ENCODE data around the gene PBX1. TPM values are rescaled to one million over a fixed set of nuclear protein-coding genes. Genes with fewer than 3 reads are reported as not detected.
A peak's percentile ranks its signal among the peaks of the same experiment; 100 is the strongest.

Gene PBX1
- total RNA-seq, 6 experiments from 2014 or later, result 3.1 to 7.9 (median 6.9) TPM

DNA sequence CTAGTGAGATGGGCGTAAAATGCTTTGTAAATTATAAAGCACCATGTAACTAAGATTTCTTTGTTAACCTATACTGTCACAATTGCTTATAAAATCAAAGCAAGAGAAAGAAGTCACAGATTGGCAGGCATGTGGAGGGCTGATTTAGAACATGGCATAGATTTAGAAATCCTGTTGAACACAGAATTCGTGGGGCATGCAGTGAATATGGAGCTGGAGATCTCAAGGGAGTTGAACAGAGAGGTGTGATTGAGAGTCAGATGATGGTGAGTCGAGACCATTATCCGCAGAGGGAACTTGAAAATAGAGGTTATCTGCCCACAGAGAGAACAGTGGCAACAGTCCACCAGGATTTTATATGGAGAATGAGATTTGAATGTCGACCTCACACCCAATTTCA is 27.6 kb downstream of the PBX1 start:
- H3K9me3 ChIP-seq, result no peaks in the 10 kb centered on the region
- no peaks in the 10 kb centered on the region for H3K27me3 ChIP-seq
- WGBS (ENCODE audit: insufficient coverage, low coverage, low lambda C conversion rate, missing lambda C conversion rate), result 58% methylated on average over 3 of the region's 5 CpGs
- H3K36me3 ChIP-seq, result no peaks in the 10 kb centered on the region
- TF ChIP-seq, protein P1, sequence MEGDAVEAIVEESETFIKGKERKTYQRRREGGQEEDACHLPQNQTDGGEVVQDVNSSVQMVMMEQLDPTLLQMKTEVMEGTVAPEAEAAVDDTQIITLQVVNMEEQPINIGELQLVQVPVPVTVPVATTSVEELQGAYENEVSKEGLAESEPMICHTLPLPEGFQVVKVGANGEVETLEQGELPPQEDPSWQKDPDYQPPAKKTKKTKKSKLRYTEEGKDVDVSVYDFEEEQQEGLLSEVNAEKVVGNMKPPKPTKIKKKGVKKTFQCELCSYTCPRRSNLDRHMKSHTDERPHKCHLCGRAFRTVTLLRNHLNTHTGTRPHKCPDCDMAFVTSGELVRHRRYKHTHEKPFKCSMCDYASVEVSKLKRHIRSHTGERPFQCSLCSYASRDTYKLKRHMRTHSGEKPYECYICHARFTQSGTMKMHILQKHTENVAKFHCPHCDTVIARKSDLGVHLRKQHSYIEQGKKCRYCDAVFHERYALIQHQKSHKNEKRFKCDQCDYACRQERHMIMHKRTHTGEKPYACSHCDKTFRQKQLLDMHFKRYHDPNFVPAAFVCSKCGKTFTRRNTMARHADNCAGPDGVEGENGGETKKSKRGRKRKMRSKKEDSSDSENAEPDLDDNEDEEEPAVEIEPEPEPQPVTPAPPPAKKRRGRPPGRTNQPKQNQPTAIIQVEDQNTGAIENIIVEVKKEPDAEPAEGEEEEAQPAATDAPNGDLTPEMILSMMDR (IDR thresholded peaks at IDR 0.05), result no peak
- no peak for TF ChIP-seq POLR2A (IDR thresholded peaks at IDR 0.05)
- intact Hi-C loops (cut with DNase I), result no loop called here
- ATAC-seq, result no peak
- no peak for DNase-seq
- no peak overlapping the region for H3K27ac ChIP-seq
- peaks cover 0 to 37% (median 14%) of the 10 kb centered on the region in 4 donors for H3K4me1 ChIP-seq
- H3K4me3 ChIP-seq, result no peak overlapping the region

DNA sequence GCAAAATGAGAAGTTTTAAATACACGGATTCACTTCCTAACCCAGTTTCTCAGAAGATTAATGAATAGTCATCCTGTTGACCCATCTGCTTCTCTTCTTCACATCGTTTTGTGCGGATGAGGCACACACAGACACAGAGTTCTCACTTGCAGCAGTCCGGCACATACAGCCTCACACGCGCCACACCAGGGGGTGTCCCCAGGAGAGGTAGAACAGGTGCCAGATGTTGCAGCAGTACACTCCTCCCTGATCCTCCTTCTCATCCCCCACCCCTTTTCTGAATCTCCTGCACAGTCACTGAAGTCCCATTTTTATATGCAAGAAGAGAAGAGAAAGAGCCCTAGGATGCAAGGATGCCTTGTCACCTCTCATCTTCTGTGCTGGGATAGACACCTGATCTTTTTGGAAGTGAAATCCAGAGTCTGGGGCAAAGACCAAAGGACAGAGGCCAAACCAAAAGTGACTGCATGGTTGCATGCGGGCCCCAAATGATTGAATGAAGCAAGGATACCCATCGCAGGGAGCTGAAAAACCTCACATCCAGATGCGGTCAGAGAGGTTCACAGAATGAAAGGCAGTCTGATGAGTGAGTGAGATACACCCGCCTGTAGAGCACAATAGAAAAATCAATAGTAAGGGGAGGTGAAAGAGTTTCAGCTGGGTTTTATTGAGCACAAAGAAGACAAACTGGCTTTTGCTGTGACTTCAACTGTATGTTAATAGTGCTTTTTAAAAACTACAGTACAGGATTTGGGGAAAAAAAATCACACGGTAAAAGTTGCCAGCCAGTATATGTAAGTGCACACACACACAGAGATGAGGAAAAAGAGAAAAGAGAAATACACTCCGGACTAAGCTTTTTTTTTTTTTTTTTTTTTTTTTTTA is 28.9 kb downstream of the PBX1 start:
- Histone ChIP-seq H3K9me3 (no peaks in the 10 kb centered on the region), H3K4me3 (no peak overlapping the region), H3K36me3 (no peaks in the 10 kb centered on the region), H3K4me1 (peaks cover 0 to 37% (median 15%) of the 10 kb centered on the region in 4 donors), H3K27ac (peak overlapping the region in 1 of 3 donors; percentile 22), H3K27me3 (no peaks in the 10 kb centered on the region)
- ATAC-seq (peak in 3 of 4 donors; percentile 63 to 77 (median 68)), DNase-seq (peak in 1 of 3 donors; percentile 56)
- intact Hi-C loops (cut with DNase I), result no loop called here
- TF ChIP-seq POLR2A (IDR thresholded peaks at IDR 0.05), result no peak
- TF ChIP-seq, protein P1 (IDR thresholded peaks at IDR 0.05), result no peak
- 42% methylated on average over 12 of the region's 12 CpGs for WGBS (ENCODE audit: insufficient coverage, low coverage, low lambda C conversion rate, missing lambda C conversion rate)

DNA sequence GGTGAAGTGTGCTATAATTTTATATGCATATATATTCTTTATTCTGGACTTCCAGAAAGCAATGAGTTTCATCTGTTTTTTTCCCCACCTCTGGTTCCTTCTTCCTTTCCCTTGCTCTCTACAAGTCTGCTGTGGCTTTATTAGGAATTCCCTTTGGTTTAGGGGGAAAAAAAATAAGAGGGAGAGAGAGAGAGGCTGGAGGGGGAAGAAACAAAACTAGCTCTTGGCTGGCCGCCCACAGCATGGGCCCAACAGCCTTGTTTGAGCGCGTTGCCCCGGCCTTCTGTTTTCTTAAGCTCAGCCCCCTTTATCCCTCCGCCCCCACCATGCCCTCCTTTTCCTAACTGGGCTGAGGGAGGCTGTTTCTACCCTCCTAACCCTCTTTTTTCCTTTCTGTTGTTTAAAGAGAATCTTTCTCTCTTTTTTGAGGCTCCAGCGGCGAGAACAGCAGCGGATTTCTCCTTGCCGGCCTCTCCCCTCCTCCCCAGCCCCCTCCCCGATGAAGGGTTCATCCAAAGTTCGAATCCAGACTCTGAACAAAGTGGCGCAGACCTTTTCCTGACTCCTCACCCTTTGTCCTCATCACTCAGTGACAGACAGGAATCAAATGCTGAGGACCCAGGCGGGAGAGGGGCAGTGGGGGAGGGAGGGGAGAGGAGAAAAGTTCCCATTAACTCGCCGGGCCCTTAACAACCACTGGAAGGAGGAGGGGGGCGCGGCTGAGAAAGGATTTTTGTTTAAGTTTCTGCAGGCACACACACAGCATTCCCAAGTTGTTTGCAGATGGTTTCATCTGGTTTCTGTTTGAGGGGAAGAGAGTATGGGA is 29.7 kb downstream of the PBX1 start:
- WGBS (ENCODE audit: insufficient coverage, low coverage, low lambda C conversion rate, missing lambda C conversion rate), result 9% methylated on average over 16 of the region's 17 CpGs
- no peak for TF ChIP-seq POLR2A (IDR thresholded peaks at IDR 0.05)
- TF ChIP-seq, protein P1 (IDR thresholded peaks at IDR 0.05), result no peak
- Histone ChIP-seq H3K27me3 (no peaks in the 10 kb centered on the region), H3K9me3 (no peaks in the 10 kb centered on the region), H3K27ac (peak overlapping the region in 2 of 3 donors; percentile 15 to 40), H3K4me1 (peaks cover 0 to 37% (median 15%) of the 10 kb centered on the region in 4 donors), H3K36me3 (no peaks in the 10 kb centered on the region), H3K4me3 (peak overlapping the region in 1 of 3 donors; percentile 16)
- DNase-seq, result peak in 2 of 3 donors; percentile 35 to 62
- peak; percentile 39 to 61 (median 54) for ATAC-seq
- intact Hi-C loops (cut with DNase I), result no loop called here

DNA sequence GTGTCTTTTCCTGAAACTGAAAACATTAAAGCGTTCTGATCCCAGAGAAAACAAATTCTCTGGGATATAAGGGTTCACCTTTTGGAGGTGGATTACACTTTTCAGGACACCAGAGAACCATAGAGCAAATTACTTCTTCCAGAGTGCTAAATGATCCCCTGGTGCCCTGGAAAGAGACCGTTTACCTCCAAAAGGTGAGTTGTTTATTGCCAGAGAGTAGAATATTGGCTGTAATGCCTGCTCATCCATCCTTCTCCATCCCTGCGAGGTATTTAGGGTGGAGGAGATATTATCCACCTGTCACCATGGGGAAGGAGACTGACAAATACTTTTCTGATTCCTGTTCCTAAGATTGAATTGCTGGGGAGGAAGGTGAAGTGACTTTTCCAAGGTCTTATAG is 30.4 kb downstream of the PBX1 start:
- WGBS (ENCODE audit: insufficient coverage, low coverage, low lambda C conversion rate, missing lambda C conversion rate), result 36% methylated on average over 3 of the region's 3 CpGs
- H3K36me3 ChIP-seq, result no peaks in the 10 kb centered on the region
- H3K4me1 ChIP-seq, result peaks cover 0 to 37% (median 15%) of the 10 kb centered on the region in 4 donors
- H3K27ac ChIP-seq, result no peak overlapping the region
- no peak for DNase-seq
- no peak for ATAC-seq
- H3K4me3 ChIP-seq, result no peak overlapping the region
- H3K9me3 ChIP-seq, result no peaks in the 10 kb centered on the region
- TF ChIP-seq, protein P1 (IDR thresholded peaks at IDR 0.05), result no peak
- TF ChIP-seq POLR2A (IDR thresholded peaks at IDR 0.05), result no peak
- intact Hi-C loops (cut with DNase I), result no loop called here
- H3K27me3 ChIP-seq, result no peaks in the 10 kb centered on the region

All from right lobe of liver (tissue), 6 donors.